HEK293T (cell line): ENCODE results near the gene AHI1.

ENCODE experiments used
- CTCF ChIA-PET: fragments of 350-600 bp; formaldehyde crosslinking; extraction: SDS; loops from one replicate; lab custom pipeline; 2021; ENCODE audit warnings: antibody characterized with exemption, inconsistent platforms; lab: Yijun Ruan, JAX
- POLR2A ChIA-PET: fragments of 350-600 bp; formaldehyde crosslinking; extraction: SDS; loops from one replicate; lab custom pipeline; 2020; ENCODE audit warnings: antibody characterized with exemption, inconsistent platforms; lab: Yijun Ruan, JAX
- DNase-seq: peaks from one replicate; pipeline ENCODE4 v3.0.0; 2012; ENCODE audit warnings: mixed read lengths; ENCODE audit errors: extremely low spot score
- ARNT ChIP-seq: fragments of 450-650 bp; IDR thresholded peaks from 2 replicates; pipeline ENCODE4 v1.6.1; 2017; ENCODE audit warnings: mild to moderate bottlenecking
- BHLHE40 ChIP-seq: fragments of 450-650 bp; IDR thresholded peaks from 2 replicates; pipeline ENCODE4 v1.6.1; 2016; ENCODE audit warnings: mild to moderate bottlenecking, moderate library complexity, borderline replicate concordance
- CTBP1 ChIP-seq: fragments of 450-650 bp; IDR thresholded peaks from 2 replicates; pipeline ENCODE4 v1.6.1; 2016; ENCODE audit warnings: borderline replicate concordance
- ELF4 ChIP-seq: fragments of 450-650 bp; IDR thresholded peaks from 2 replicates; pipeline ENCODE4 v1.6.1; 2017; ENCODE audit warnings: antibody characterized with exemption
- FOXA1 ChIP-seq: fragments of 450-650 bp; IDR thresholded peaks from 2 replicates; pipeline ENCODE4 v1.6.1; 2016; ENCODE audit warnings: mild to moderate bottlenecking
- FOXK2 ChIP-seq: fragments of 450-650 bp; IDR thresholded peaks from 2 replicates; pipeline ENCODE4 v1.6.1; 2016; ENCODE audit warnings: mild to moderate bottlenecking
- FOXM1 ChIP-seq: fragments of 450-650 bp; IDR thresholded peaks from 2 replicates; pipeline ENCODE4 v1.6.1; 2017; ENCODE audit warnings: mild to moderate bottlenecking, borderline replicate concordance
- HDGF ChIP-seq: fragments of 450-650 bp; IDR thresholded peaks from 2 replicates; pipeline ENCODE4 v1.6.1; 2017; ENCODE audit warnings: antibody characterized with exemption, borderline replicate concordance
- L3MBTL2 ChIP-seq: fragments of 450-650 bp; conservative IDR thresholded peaks from 2 replicates; pipeline ENCODE4 v1.6.1; 2016; ENCODE audit warnings: mild to moderate bottlenecking
- LEF1 ChIP-seq: fragments of 450-650 bp; IDR thresholded peaks from 2 replicates; pipeline ENCODE4 v1.6.1; 2017; ENCODE audit warnings: mild to moderate bottlenecking, borderline replicate concordance
- NFRKB ChIP-seq: fragments of 450-650 bp; IDR thresholded peaks from 2 replicates; pipeline ENCODE4 v1.6.1; 2016; ENCODE audit warnings: mild to moderate bottlenecking, moderate library complexity
- PKNOX1 ChIP-seq: fragments of 450-650 bp; IDR thresholded peaks from 2 replicates; pipeline ENCODE4 v1.6.1; 2016
- SP1 ChIP-seq: fragments of 450-650 bp; IDR thresholded peaks from 2 replicates; pipeline ENCODE4 v1.6.1; 2017
- SUZ12 ChIP-seq: fragments of 450-650 bp; IDR thresholded peaks from 2 replicates; pipeline ENCODE4 v1.6.1; 2016; ENCODE audit warnings: mild to moderate bottlenecking
- TARDBP ChIP-seq: fragments of 450-650 bp; IDR thresholded peaks from 2 replicates; pipeline ENCODE4 v1.6.1; 2016
- ZNF384 ChIP-seq: fragments of 450-650 bp; IDR thresholded peaks from 2 replicates; pipeline ENCODE4 v1.6.1; 2016

Gene AHI1

GRCh38 chr6:135305684-135306083, 191.9 kb downstream of the AHI1 start:
- DNase-seq = no peak
- ChIA-PET CTCF (no interaction called here), POLR2A (no interaction called here)
- TF ChIP-seq SUZ12 (no peak), ARNT (no peak), HDGF (no peak), NFRKB (no peak), FOXK2 (no peak), FOXM1 (no peak), CTBP1 (no peak), ZNF384 (no peak), SP1 (no peak), L3MBTL2 (no peak), LEF1 (no peak), BHLHE40 (no peak), TARDBP (no peak)

- POLR2A ChIA-PET = no interaction called here
- no peak for DNase-seq
- TF ChIP-seq CTBP1 (no peak), NFRKB (no peak), TARDBP (no peak), SUZ12 (no peak), FOXA1 (no peak), FOXK2 (no peak), HDGF (no peak), FOXM1 (no peak), BHLHE40 (no peak), LEF1 (no peak), ARNT (no peak), ZNF384 (no peak), ELF4 (no peak)
- CTCF ChIA-PET = no interaction called here
Observed at GRCh38 chr6:135304883-135305282, 192.7 kb downstream of the AHI1 start.

GRCh38 chr6:135301304-135301703, 196.2 kb downstream of the AHI1 start:
- DNase-seq = no peak
- TF ChIP-seq BHLHE40 = no peak
- TF ChIP-seq FOXK2 = no peak
- no peak for TF ChIP-seq FOXM1
- TF ChIP-seq FOXA1 = no peak
- no peak for TF ChIP-seq ELF4
- no peak for TF ChIP-seq SP1
- no peak for TF ChIP-seq CTBP1
- POLR2A ChIA-PET = no interaction called here
- CTCF ChIA-PET = no interaction called here

- DNase-seq = no peak
- TF ChIP-seq TARDBP (no peak), L3MBTL2 (no peak), LEF1 (no peak)
- ChIA-PET CTCF (no interaction called here), POLR2A (no interaction called here)
Observed at GRCh38 chr6:135300576-135300975, 197.0 kb downstream of the AHI1 start.

GRCh38 chr6:135299256-135299655, 198.3 kb downstream of the AHI1 start:
- TF ChIP-seq TARDBP (no peak), FOXM1 (no peak), LEF1 (no peak), HDGF (no peak), PKNOX1 (no peak), ELF4 (no peak), NFRKB (no peak), CTBP1 (no peak), SUZ12 (no peak), FOXK2 (no peak)
- no peak for DNase-seq
- ChIA-PET CTCF (interaction anchor here (0.6 kb wide), 1 partner anchor 101 kb away, joined by 4 read pairs; no protein-coding TSS in a partner anchor), POLR2A (no interaction called here)

- ChIA-PET POLR2A (no interaction called here), CTCF (no interaction called here)
- no peak for DNase-seq
- no peak for TF ChIP-seq SP1
- no peak for TF ChIP-seq BHLHE40
- TF ChIP-seq LEF1 = no peak
- no peak for TF ChIP-seq HDGF
Observed at GRCh38 chr6:135298455-135298854, 199.1 kb downstream of the AHI1 start.

- ChIA-PET POLR2A (no interaction called here), CTCF (no interaction called here)
- no peak for DNase-seq
- TF ChIP-seq ELF4 (no peak), TARDBP (no peak), BHLHE40 (no peak), SP1 (no peak), NFRKB (no peak), ARNT (no peak), L3MBTL2 (no peak), CTBP1 (no peak), ZNF384 (no peak), HDGF (no peak), FOXA1 (no peak), LEF1 (no peak), FOXK2 (no peak), PKNOX1 (no peak), FOXM1 (no peak)
Observed at GRCh38 chr6:135296715-135297114, 200.8 kb downstream of the AHI1 start.
